ENCODE measurements around the gene CCDC136.
A peak's percentile ranks its signal among the peaks of the same experiment; 100 is the strongest.

- TF ChIP-seq CTCF (conservative IDR thresholded peaks at IDR 0.05 in 1 of 2, IDR thresholded peaks at IDR 0.05 in 1 of 2; ENCODE audit: extremely low read depth in 1 of 2, insufficient read depth in 1 of 2, low read depth in 1 of 2, low read length in 2 of 2), result peak; percentile 68 to 76
- no peak for TF ChIP-seq EZH2 (IDR thresholded peaks at IDR 0.05; ENCODE audit: borderline replicate concordance, low read length)
Measured at GRCh38 chr7:128863433-128863989, 71.7 kb downstream of the CCDC136 start.

All from mammary epithelial cell (primary cell).